Stimulated activated CD4-positive, alpha-beta T cell treated with anti-CD3 and anti-CD28 coated beads, Interleukin-2, amount 100 ng/mL, for 4 hours (primary cell): ENCODE results near the gene PFKFB3.

Experiments
- DNase-seq: peaks from one replicate; pipeline ENCODE4 v3.0.0-alpha.2; 2020; ENCODE audit warnings: low read depth

The PFKFB3 gene

GRCh38 chr10:6300784-6301460 lies 98.2 kb downstream of the PFKFB3 start:
- no peak for DNase-seq

GRCh38 chr10:6301488-6302075 lies 98.8 kb downstream of the PFKFB3 start:
- DNase-seq, result no peak
